ENCODE data around the gene RPSA. TPM values are rescaled to one million over a fixed set of nuclear protein-coding genes. Genes with fewer than 3 reads are reported as not detected.
"Not testable (repeated sequence)": the region's sequence is repeated elsewhere in the genome, so short reads cannot be mapped to it uniquely, and the experiment has no call there.

RPSA gene
- total and polyA plus RNA-seq, 5 experiments from 2014 or later, result 1,242 to 1,579 (median 1,388) TPM

DNA sequence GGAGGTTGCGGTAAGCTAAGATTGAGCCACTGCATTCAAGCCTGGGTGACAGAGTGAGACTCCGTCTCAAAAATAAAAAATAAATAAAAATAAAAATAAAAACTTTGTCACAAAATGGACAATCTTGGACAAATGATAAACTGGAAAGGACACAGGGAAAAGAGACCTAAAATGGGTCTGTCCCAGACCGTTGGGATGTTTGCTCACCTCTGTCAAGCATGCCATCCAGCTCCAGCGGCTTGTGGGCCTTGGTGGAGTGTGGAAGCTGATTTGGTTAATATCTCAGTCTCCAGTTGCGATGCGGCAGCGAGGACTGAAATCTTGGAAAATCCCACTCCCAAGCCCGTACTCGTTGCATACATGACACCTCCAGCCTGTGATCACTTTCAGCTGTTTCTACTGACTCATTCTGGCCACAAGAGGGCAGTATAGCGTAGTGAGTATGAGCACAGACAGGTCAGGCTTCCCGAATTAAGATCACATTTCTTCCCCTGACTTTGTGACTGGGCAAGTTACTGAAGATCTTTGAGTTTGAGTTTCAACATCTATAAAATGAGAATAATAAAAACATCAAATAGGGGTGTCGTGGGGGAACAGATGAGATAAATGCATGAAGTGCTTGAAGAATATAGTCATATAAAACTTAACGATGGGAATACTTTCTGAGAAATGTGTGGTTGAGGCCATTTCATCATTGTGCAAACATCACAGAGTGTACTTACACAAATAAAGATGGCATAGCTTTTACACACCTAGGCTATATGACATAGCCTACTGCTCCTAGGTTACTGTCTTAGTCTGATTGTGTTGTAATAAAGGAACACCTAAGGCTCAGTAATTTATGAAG lies 41.3 kb downstream of the RPSA start:
- Mint-ChIP-seq H3K27ac (peak overlapping the region in 1 of 10 donors; percentile 6), H3K9me3 (no peaks in the 10 kb centered on the region), H3K27me3 (peaks cover 0 to 14% (median 0%) of the 10 kb centered on the region in 5 donors), H3K36me3 (no peaks in the 10 kb centered on the region), H3K4me3 (no peak overlapping the region), H3K4me1 (peaks cover 0 to 5% (median 3%) of the 10 kb centered on the region in 4 donors)
- DNase-seq, result peak; percentile 22 to 78 (median 55)
- POLR2A ChIA-PET, result interaction anchor here (1.3 kb wide), 1 partner anchor 41 kb away, joined by 4 read pairs; the partner anchor contains the start of gene RPSA
- ATAC-seq, result peak; percentile 71 to 86

GRCh38 chr3:39448506-39449233 lies 42.1 kb downstream of the RPSA start:
- DNase-seq (no peak), ATAC-seq (no peak)
- Mint-ChIP-seq H3K36me3 (no peaks in the 10 kb centered on the region), H3K4me1 (peaks cover 0 to 5% (median 3%) of the 10 kb centered on the region in 4 donors), H3K9me3 (no peaks in the 10 kb centered on the region), H3K4me3 (no peak overlapping the region), H3K27ac (no peak overlapping the region), H3K27me3 (peaks cover 0 to 17% (median 3%) of the 10 kb centered on the region in 5 donors)
- POLR2A ChIA-PET, result interaction anchor here (1.3 kb wide), 1 partner anchor 42 kb away, joined by 4 read pairs; the partner anchor contains the start of gene RPSA

GRCh38 chr3:39449796-39450195 lies 43.3 kb downstream of the RPSA start:
- H3K36me3 Mint-ChIP-seq, result no peaks in the 10 kb centered on the region
- no peak overlapping the region for H3K4me3 Mint-ChIP-seq
- POLR2A ChIA-PET, result no interaction called here
- peaks cover 0 to 5% (median 3%) of the 10 kb centered on the region in 4 donors for H3K4me1 Mint-ChIP-seq
- H3K27ac Mint-ChIP-seq, result no peak overlapping the region
- DNase-seq (no peak), ATAC-seq (no peak)
- no peaks in the 10 kb centered on the region for H3K9me3 Mint-ChIP-seq
- peaks cover 0 to 21% (median 3%) of the 10 kb centered on the region in 5 donors for H3K27me3 Mint-ChIP-seq

DNA sequence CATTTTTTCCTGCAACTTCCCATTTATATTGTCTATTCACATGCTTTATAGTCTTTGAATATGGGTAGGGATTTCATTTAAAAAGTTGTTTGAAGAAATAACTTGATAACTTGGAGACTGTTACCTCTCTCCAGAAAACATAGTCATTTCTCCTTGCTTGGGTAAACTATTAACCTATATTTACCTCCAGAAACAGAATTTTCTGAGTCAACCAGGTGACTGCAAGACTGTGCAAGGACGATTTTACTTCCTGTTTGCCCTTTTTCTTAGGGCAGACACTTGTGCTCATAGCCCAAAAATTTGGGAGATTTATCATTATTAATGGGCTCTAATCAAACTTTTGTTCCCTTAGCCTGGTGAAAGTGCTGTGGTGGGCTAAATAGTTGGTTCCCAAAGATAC lies 46.6 kb downstream of the RPSA start:
- POLR2A ChIA-PET, result no interaction called here
- H3K27me3 Mint-ChIP-seq, result peaks cover 3 to 25% (median 15%) of the 10 kb centered on the region in 5 donors
- no peaks in the 10 kb centered on the region for H3K9me3 Mint-ChIP-seq
- ATAC-seq, result no peak
- no peaks in the 10 kb centered on the region for H3K36me3 Mint-ChIP-seq
- no peak overlapping the region for H3K4me3 Mint-ChIP-seq
- H3K4me1 Mint-ChIP-seq, result peaks cover 0 to under 1% (median 0%) of the 10 kb centered on the region in 4 donors
- no peak overlapping the region for H3K27ac Mint-ChIP-seq
- DNase-seq, result no peak

- H3K9me3 Mint-ChIP-seq, POLR2A ChIA-PET, H3K36me3 Mint-ChIP-seq: not testable (repeated sequence)
These were observed 47.4 kb downstream of the RPSA start for GRCh38 chr3:39453872-39454271.

DNA sequence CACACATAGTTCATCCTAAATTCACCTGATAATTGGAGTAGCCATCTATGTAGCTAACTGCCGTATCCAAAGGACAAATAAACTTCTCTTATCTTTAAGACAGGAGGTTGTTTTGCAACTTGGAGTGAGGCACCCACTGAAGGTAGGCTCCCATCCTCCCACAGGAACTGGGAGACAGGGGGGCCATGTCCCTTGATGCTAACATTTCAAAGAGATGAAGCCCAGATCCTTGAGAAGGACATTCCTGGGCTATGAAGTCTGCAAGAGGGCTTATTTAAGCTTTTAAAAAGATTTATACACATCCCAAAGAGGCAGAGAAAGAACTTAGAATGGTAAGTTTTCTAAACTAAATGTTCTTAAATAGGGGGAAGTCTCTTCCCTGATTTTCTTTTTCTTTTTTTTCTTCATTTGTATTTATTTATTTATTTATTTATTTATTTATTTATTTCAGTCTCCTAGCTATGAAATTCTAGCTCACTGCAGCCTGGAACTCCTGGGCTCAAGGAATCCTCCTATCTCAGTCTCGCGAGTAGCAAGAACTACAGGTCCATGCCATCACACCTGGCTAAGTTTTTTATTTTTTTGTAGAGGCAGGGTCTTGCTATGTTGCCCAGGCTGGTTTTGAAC lies 48.2 kb downstream of the RPSA start:
- Mint-ChIP-seq H3K4me1 (no peaks in the 10 kb centered on the region), H3K4me3 (no peak overlapping the region), H3K9me3 (no peaks in the 10 kb centered on the region), H3K36me3 (no peaks in the 10 kb centered on the region), H3K27ac (no peak overlapping the region), H3K27me3 (peaks cover 3 to 25% (median 18%) of the 10 kb centered on the region in 5 donors)
- DNase-seq, result no peak
- POLR2A ChIA-PET, result no interaction called here
- ATAC-seq, result no peak

More at GRCh38 chr3:39453872-39454271, 47.4 kb downstream of the RPSA start:
- not testable (repeated sequence) for H3K4me1 Mint-ChIP-seq, DNase-seq, ATAC-seq, H3K27ac Mint-ChIP-seq, H3K4me3 Mint-ChIP-seq
- peaks cover 3 to 25% (median 15%) of the 10 kb centered on the region in 5 donors for H3K27me3 Mint-ChIP-seq

DNA sequence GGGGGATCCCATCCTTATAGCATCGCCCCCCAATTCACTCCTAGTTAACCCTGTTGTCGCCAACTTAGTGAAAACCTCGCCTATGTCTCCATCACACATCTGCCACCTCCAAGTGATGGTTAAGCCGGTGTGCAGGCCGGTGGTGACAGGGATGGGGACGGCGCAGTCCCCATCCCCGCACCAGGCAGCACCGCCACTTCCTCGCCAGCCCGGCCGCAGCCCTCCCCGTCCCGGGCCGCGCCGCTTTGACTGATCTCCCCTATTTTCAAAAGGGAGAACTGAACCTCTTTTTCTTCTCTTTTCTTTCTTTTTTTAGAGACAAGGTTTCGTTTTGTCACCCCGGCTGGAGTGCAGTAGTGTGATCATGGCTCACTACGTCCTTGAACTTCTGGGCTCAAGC lies 49.6 kb downstream of the RPSA start:
- POLR2A ChIA-PET, result no interaction called here
- no peak for DNase-seq
- Mint-ChIP-seq H3K4me3 (no peak overlapping the region), H3K27ac (no peak overlapping the region), H3K27me3 (peaks cover 3 to 25% (median 19%) of the 10 kb centered on the region in 5 donors), H3K9me3 (no peaks in the 10 kb centered on the region), H3K4me1 (no peaks in the 10 kb centered on the region), H3K36me3 (no peaks in the 10 kb centered on the region)
- no peak for ATAC-seq

- H3K27ac Mint-ChIP-seq, result no peak overlapping the region
- POLR2A ChIA-PET, result no interaction called here
- H3K27me3 Mint-ChIP-seq, result peaks cover 3 to 25% (median 16%) of the 10 kb centered on the region in 5 donors
- H3K9me3 Mint-ChIP-seq, result no peaks in the 10 kb centered on the region
- ATAC-seq, result no peak
- no peaks in the 10 kb centered on the region for H3K4me1 Mint-ChIP-seq
- H3K36me3 Mint-ChIP-seq, result no peaks in the 10 kb centered on the region
- no peak overlapping the region for H3K4me3 Mint-ChIP-seq
- DNase-seq, result no peak
These were observed 50.8 kb downstream of the RPSA start for GRCh38 chr3:39457361-39457760.

DNA sequence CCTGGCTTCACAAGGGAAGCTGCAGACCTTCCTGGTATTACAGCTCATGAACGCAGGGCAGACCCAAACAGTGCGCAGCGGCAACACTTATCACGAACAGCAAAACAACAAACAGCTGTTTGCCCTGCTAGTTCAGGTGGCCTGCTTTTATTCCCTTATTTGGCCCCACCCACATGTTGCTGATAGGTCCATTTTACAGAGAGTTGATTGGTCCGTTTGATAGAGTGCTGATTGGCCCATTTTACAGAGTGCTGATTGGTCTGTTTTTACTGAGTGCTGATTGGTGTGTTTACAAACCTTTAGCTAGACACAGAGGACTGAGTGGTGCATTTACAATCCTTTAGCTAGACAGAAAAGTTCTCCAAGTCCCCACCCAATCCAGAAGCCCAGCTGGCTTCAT lies 52.1 kb downstream of the RPSA start:
- H3K36me3 Mint-ChIP-seq, H3K4me3 Mint-ChIP-seq, H3K4me1 Mint-ChIP-seq, POLR2A ChIA-PET, ATAC-seq, DNase-seq, H3K9me3 Mint-ChIP-seq: not testable (repeated sequence)
- peak overlapping the region in 1 of 10 donors; percentile 9 for H3K27ac Mint-ChIP-seq
- H3K27me3 Mint-ChIP-seq, result peaks cover 4 to 25% (median 14%) of the 10 kb centered on the region in 5 donors

DNA sequence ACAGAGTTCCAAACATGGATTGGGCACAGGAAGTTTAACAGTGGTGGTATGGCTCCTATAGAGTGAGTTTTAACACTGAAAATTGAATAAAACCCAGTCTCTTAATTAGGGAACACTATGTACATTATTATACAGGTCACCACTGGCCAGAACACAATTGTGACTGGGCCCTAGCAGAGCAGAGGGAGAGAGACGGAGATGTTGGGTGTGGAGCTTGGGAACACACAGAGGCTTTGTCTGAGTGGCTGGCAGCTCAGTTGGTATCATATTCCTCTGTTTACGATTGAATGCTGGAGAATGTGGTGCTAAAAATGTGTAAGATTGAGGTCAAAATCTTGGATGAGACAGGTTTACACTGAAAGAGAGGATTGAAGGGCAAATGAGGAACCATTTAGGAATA lies 54.2 kb downstream of the RPSA start:
- Mint-ChIP-seq H3K27ac (no peak overlapping the region), H3K36me3 (no peaks in the 10 kb centered on the region), H3K27me3 (peaks cover 1 to 17% (median 8%) of the 10 kb centered on the region in 5 donors), H3K9me3 (no peaks in the 10 kb centered on the region), H3K4me1 (no peaks in the 10 kb centered on the region), H3K4me3 (no peak overlapping the region)
- POLR2A ChIA-PET, result no interaction called here
- ATAC-seq (no peak), DNase-seq (no peak)
